ENCODE results near the gene TAF1A. TPM values are rescaled to one million over a fixed set of nuclear protein-coding genes. Genes with fewer than 3 reads are reported as not detected.

The TAF1A gene
- total and polyA plus RNA-seq, 4 experiments from 2014 or later = 3.1 to 17.8 (median 11.1) TPM

GRCh38 chr1:222540598-222540995 is 49.1 kb downstream of the TAF1A start:
- CTCF ChIA-PET (ENCODE audit: partially characterized antibody) = interaction anchor here (1.3 kb wide), 1 partner anchor 75 kb away, joined by 3 read pairs; no protein-coding TSS in a partner anchor
- H3K27me3 Mint-ChIP-seq = peaks cover 10 to 19% of the 10 kb centered on the region in 2 donors

GRCh38 chr1:222539951-222540597 is 49.7 kb downstream of the TAF1A start:
- H3K27me3 ChIP-seq (ENCODE audit: insufficient read depth, low read length) = no peaks in the 10 kb centered on the region
- no peaks in the 10 kb centered on the region for H3K36me3 ChIP-seq (ENCODE audit: insufficient read depth, low read length)
- Mint-ChIP-seq H3K4me1 (no peaks in the 10 kb centered on the region), H3K9me3 (no peaks in the 10 kb centered on the region), H3K36me3 (no peaks in the 10 kb centered on the region), H3K27ac (no peak overlapping the region), H3K4me3 (no peak overlapping the region), H3K27me3 (peaks cover 12 to 16% of the 10 kb centered on the region in 2 donors)
- no peak for DNase-seq
- POLR2A ChIA-PET (ENCODE audit: partially characterized antibody) = no interaction called here
- no peak overlapping the region for H3K4me3 ChIP-seq (ENCODE audit: low read length in 2 of 2)
- CTCF ChIA-PET (ENCODE audit: partially characterized antibody) = no interaction called here
- intact Hi-C loops (cut with micrococcal nuclease) = no loop called here
- H3K27ac ChIP-seq (ENCODE audit: low read depth, low read length) = no peak overlapping the region
- no peaks in the 10 kb centered on the region for H3K9me3 ChIP-seq (ENCODE audit: control insufficient read depth in 1 of 2, low read length in 2 of 2)
- H3K4me1 ChIP-seq (ENCODE audit: insufficient read depth, low read length) = no peaks in the 10 kb centered on the region

More at GRCh38 chr1:222540598-222540995, 49.1 kb downstream of the TAF1A start:
- Histone ChIP-seq H3K4me1 (ENCODE audit: insufficient read depth, low read length) (no peaks in the 10 kb centered on the region), H3K9me3 (ENCODE audit: control insufficient read depth in 1 of 2, low read length in 2 of 2) (no peaks in the 10 kb centered on the region), H3K36me3 (ENCODE audit: insufficient read depth, low read length) (no peaks in the 10 kb centered on the region), H3K4me3 (ENCODE audit: low read length in 2 of 2) (no peak overlapping the region), H3K27me3 (ENCODE audit: insufficient read depth, low read length) (no peaks in the 10 kb centered on the region), H3K27ac (ENCODE audit: low read depth, low read length) (no peak overlapping the region)
- intact Hi-C loops (cut with micrococcal nuclease) = no loop called here
- Mint-ChIP-seq H3K4me3 (no peak overlapping the region), H3K9me3 (no peaks in the 10 kb centered on the region), H3K4me1 (no peaks in the 10 kb centered on the region), H3K36me3 (no peaks in the 10 kb centered on the region), H3K27ac (no peak overlapping the region)
- POLR2A ChIA-PET (ENCODE audit: partially characterized antibody) = no interaction called here
- no peak for DNase-seq

- Mint-ChIP-seq H3K27me3 (peaks cover 0 to 4% of the 10 kb centered on the region in 2 donors), H3K36me3 (no peaks in the 10 kb centered on the region), H3K9me3 (no peaks in the 10 kb centered on the region), H3K4me3 (no peak overlapping the region), H3K4me1 (no peaks in the 10 kb centered on the region), H3K27ac (no peak overlapping the region)
- Histone ChIP-seq H3K9me3 (ENCODE audit: control insufficient read depth in 1 of 2, low read length in 2 of 2) (no peaks in the 10 kb centered on the region), H3K4me3 (ENCODE audit: low read length in 2 of 2) (no peak overlapping the region), H3K36me3 (ENCODE audit: insufficient read depth, low read length) (no peaks in the 10 kb centered on the region), H3K27ac (ENCODE audit: low read depth, low read length) (no peak overlapping the region), H3K4me1 (ENCODE audit: insufficient read depth, low read length) (no peaks in the 10 kb centered on the region), H3K27me3 (ENCODE audit: insufficient read depth, low read length) (no peaks in the 10 kb centered on the region)
- intact Hi-C loops (cut with micrococcal nuclease) = no loop called here
- DNase-seq = no peak
- POLR2A ChIA-PET (ENCODE audit: partially characterized antibody) = no interaction called here
- CTCF ChIA-PET (ENCODE audit: partially characterized antibody) = no interaction called here
These were observed 54.3 kb downstream of the TAF1A start for GRCh38 chr1:222535455-222535854.

GRCh38 chr1:222530852-222531251 is 58.9 kb downstream of the TAF1A start:
- Mint-ChIP-seq H3K9me3 (peaks cover 0 to 9% (median 2%) of the 10 kb centered on the region in 8 donors), H3K27ac (no peak overlapping the region), H3K4me3 (no peak overlapping the region), H3K36me3 (peaks cover 0 to 2% of the 10 kb centered on the region in 2 donors), H3K27me3 (peaks cover 13 to 18% of the 10 kb centered on the region in 2 donors), H3K4me1 (no peaks in the 10 kb centered on the region)
- no peaks in the 10 kb centered on the region for H3K9me3 ChIP-seq (ENCODE audit: control insufficient read depth in 1 of 2, low read length in 2 of 2)
- DNase-seq = no peak
- H3K4me3 ChIP-seq (ENCODE audit: low read length in 2 of 2) = no peak overlapping the region
- POLR2A ChIA-PET (ENCODE audit: partially characterized antibody) = no interaction called here
- H3K36me3 ChIP-seq (ENCODE audit: insufficient read depth, low read length) = no peaks in the 10 kb centered on the region
- no peaks in the 10 kb centered on the region for H3K4me1 ChIP-seq (ENCODE audit: insufficient read depth, low read length)
- H3K27ac ChIP-seq (ENCODE audit: low read depth, low read length) = no peak overlapping the region
- H3K27me3 ChIP-seq (ENCODE audit: insufficient read depth, low read length) = no peaks in the 10 kb centered on the region
- intact Hi-C loops (cut with micrococcal nuclease) = no loop called here
- CTCF ChIA-PET (ENCODE audit: partially characterized antibody) = no interaction called here

- H3K36me3 ChIP-seq (ENCODE audit: insufficient read depth, low read length) = no peaks in the 10 kb centered on the region
- no peak overlapping the region for H3K27ac ChIP-seq (ENCODE audit: low read depth, low read length)
- ChIA-PET POLR2A (ENCODE audit: partially characterized antibody) (no interaction called here), CTCF (ENCODE audit: partially characterized antibody) (no interaction called here)
- no peak overlapping the region for H3K4me3 Mint-ChIP-seq
- H3K9me3 Mint-ChIP-seq = peaks cover 0 to 9% (median 2%) of the 10 kb centered on the region in 8 donors
- H3K27ac Mint-ChIP-seq = no peak overlapping the region
- H3K4me1 ChIP-seq (ENCODE audit: insufficient read depth, low read length) = no peaks in the 10 kb centered on the region
- H3K36me3 Mint-ChIP-seq = peaks cover 0 to 2% of the 10 kb centered on the region in 2 donors
- no peak overlapping the region for H3K4me3 ChIP-seq (ENCODE audit: low read length in 2 of 2)
- DNase-seq = no peak
- no peaks in the 10 kb centered on the region for H3K4me1 Mint-ChIP-seq
- H3K9me3 ChIP-seq (ENCODE audit: control insufficient read depth in 1 of 2, low read length in 2 of 2) = no peaks in the 10 kb centered on the region
- intact Hi-C loops (cut with micrococcal nuclease) = no loop called here
- no peaks in the 10 kb centered on the region for H3K27me3 ChIP-seq (ENCODE audit: insufficient read depth, low read length)
- peaks cover 16 to 21% of the 10 kb centered on the region in 2 donors for H3K27me3 Mint-ChIP-seq
These were observed 59.8 kb downstream of the TAF1A start for GRCh38 chr1:222529916-222530315.

- no peaks in the 10 kb centered on the region for H3K36me3 ChIP-seq (ENCODE audit: insufficient read depth, low read length)
- no peak overlapping the region for H3K27ac ChIP-seq (ENCODE audit: low read depth, low read length)
- peaks cover 18 to 21% of the 10 kb centered on the region in 2 donors for H3K27me3 Mint-ChIP-seq
- peaks cover 0 to 9% (median 2%) of the 10 kb centered on the region in 8 donors for H3K9me3 Mint-ChIP-seq
- intact Hi-C loops (cut with micrococcal nuclease) = no loop called here
- POLR2A ChIA-PET (ENCODE audit: partially characterized antibody) = no interaction called here
- no peaks in the 10 kb centered on the region for H3K4me1 Mint-ChIP-seq
- H3K4me3 ChIP-seq (ENCODE audit: low read length in 2 of 2) = no peak overlapping the region
- CTCF ChIA-PET (ENCODE audit: partially characterized antibody) = no interaction called here
- H3K27ac Mint-ChIP-seq = no peak overlapping the region
- H3K36me3 Mint-ChIP-seq = peaks cover 0 to 2% of the 10 kb centered on the region in 2 donors
- H3K9me3 ChIP-seq (ENCODE audit: control insufficient read depth in 1 of 2, low read length in 2 of 2) = no peaks in the 10 kb centered on the region
- no peak overlapping the region for H3K4me3 Mint-ChIP-seq
- DNase-seq = no peak
- no peaks in the 10 kb centered on the region for H3K27me3 ChIP-seq (ENCODE audit: insufficient read depth, low read length)
- H3K4me1 ChIP-seq (ENCODE audit: insufficient read depth, low read length) = no peaks in the 10 kb centered on the region
These were observed 60.6 kb downstream of the TAF1A start for GRCh38 chr1:222529181-222529580.

GRCh38 chr1:222525951-222526350 is 63.8 kb downstream of the TAF1A start:
- DNase-seq = no peak
- intact Hi-C loops (cut with micrococcal nuclease) = no loop called here
- peaks cover 21 to 23% of the 10 kb centered on the region in 2 donors for H3K27me3 Mint-ChIP-seq
- no peak overlapping the region for H3K27ac Mint-ChIP-seq
- POLR2A ChIA-PET (ENCODE audit: partially characterized antibody) = no interaction called here
- H3K36me3 Mint-ChIP-seq = peaks cover 0 to 2% of the 10 kb centered on the region in 2 donors
- peaks cover 0 to 18% (median 9%) of the 10 kb centered on the region in 8 donors for H3K9me3 Mint-ChIP-seq
- no peak overlapping the region for H3K4me3 ChIP-seq (ENCODE audit: low read length in 2 of 2)
- no peaks in the 10 kb centered on the region for H3K4me1 ChIP-seq (ENCODE audit: insufficient read depth, low read length)
- no peaks in the 10 kb centered on the region for H3K36me3 ChIP-seq (ENCODE audit: insufficient read depth, low read length)
- no peak overlapping the region for H3K27ac ChIP-seq (ENCODE audit: low read depth, low read length)
- CTCF ChIA-PET (ENCODE audit: partially characterized antibody) = no interaction called here
- no peaks in the 10 kb centered on the region for H3K9me3 ChIP-seq (ENCODE audit: control insufficient read depth in 1 of 2, low read length in 2 of 2)
- no peak overlapping the region for H3K4me3 Mint-ChIP-seq
- H3K27me3 ChIP-seq (ENCODE audit: insufficient read depth, low read length) = no peaks in the 10 kb centered on the region
- no peaks in the 10 kb centered on the region for H3K4me1 Mint-ChIP-seq

Data from CD4-positive, alpha-beta memory T cell (primary cell).